ENCODE data around the gene STXBP2. TPM values are rescaled to one million over a fixed set of nuclear protein-coding genes. Genes with fewer than 3 reads are reported as not detected.
A peak's percentile ranks its signal among the peaks of the same experiment; 100 is the strongest.

The STXBP2 gene
- polyA plus RNA-seq, 12 donors = 2.9 to 31.2 (median 4.1) TPM; not detected in 1

GRCh38 chr19:7612282-7613274 is 24.3 kb upstream of the STXBP2 start:
- no peak for DNase-seq

GRCh38 chr19:7614859-7615741 is 21.8 kb upstream of the STXBP2 start:
- DNase-seq = no peak

GRCh38 chr19:7617172-7617571 is 19.7 kb upstream of the STXBP2 start:
- DNase-seq = no peak

- no peak for DNase-seq
Observed at GRCh38 chr19:7617735-7618134, 19.2 kb upstream of the STXBP2 start.

- no peak for DNase-seq
Observed at GRCh38 chr19:7618348-7618747, 18.6 kb upstream of the STXBP2 start.

GRCh38 chr19:7618771-7619510 is 18.0 kb upstream of the STXBP2 start:
- DNase-seq = no peak

- no peak for DNase-seq
Observed at GRCh38 chr19:7619671-7620441, 17.1 kb upstream of the STXBP2 start.

GRCh38 chr19:7620442-7621412 is 16.2 kb upstream of the STXBP2 start:
- no peak for DNase-seq

- no peak for DNase-seq
Observed at GRCh38 chr19:7622933-7623685, 13.8 kb upstream of the STXBP2 start.

- no peak for DNase-seq
Observed at GRCh38 chr19:7623725-7624603, 12.9 kb upstream of the STXBP2 start.

- DNase-seq = no peak
Observed at GRCh38 chr19:7624810-7625209, 12.1 kb upstream of the STXBP2 start.

- no peak for DNase-seq
Observed at GRCh38 chr19:7625763-7626372, 11.0 kb upstream of the STXBP2 start.

GRCh38 chr19:7627166-7627565 is 9.7 kb upstream of the STXBP2 start:
- DNase-seq = no peak

- no peak for DNase-seq
Observed at GRCh38 chr19:7628589-7629311, 8.2 kb upstream of the STXBP2 start.

- DNase-seq = peak; percentile 99
Observed at GRCh38 chr19:7629347-7630054, 7.4 kb upstream of the STXBP2 start, which contains the start of the genes PET100 and XAB2. TSS of gene PET100 (plus strand) at chr19:7629793. CDS start at chr19:7629834, 41 bp downstream. TSS of gene XAB2 (minus strand) at chr19:7629545. CDS start at chr19:7629527, 18 bp downstream.

GRCh38 chr19:7631577-7631976 is 5.3 kb upstream of the STXBP2 start:
- no peak for DNase-seq
